Hindlimb muscle (tissue), 1 donor: ENCODE results near the gene FAM114A2. TPM values are rescaled to one million over a fixed set of nuclear protein-coding genes. Genes with fewer than 3 reads are reported as not detected.
"Not testable (repeated sequence)": the region's sequence is repeated elsewhere in the genome, so short reads cannot be mapped to it uniquely, and the experiment has no call there.

ENCODE experiments used
- DNase-seq: peaks from one replicate; pipeline ENCODE4 v3.0.0-alpha.2; 2013
- polyA plus RNA-seq: library from polyadenylated mRNA; unstranded; fragments of 120-200 nt; gene quantifications from one replicate; pipeline ENCODE4 v1.2.1, GENCODE V29; 2013; ENCODE audit not compliant: insufficient read length

The FAM114A2 gene
- polyA plus RNA-seq, 1 donor, result 16.0 TPM

- DNase-seq, result no peak
These were observed 8.6 kb upstream of the FAM114A2 start for GRCh38 chr5:154047324-154047723.

- DNase-seq, result no peak
These were observed 7.8 kb upstream of the FAM114A2 start for GRCh38 chr5:154046486-154046885.

GRCh38 chr5:154044581-154044980 is 5.9 kb upstream of the FAM114A2 start:
- DNase-seq, result no peak

- no peak for DNase-seq
These were observed 5.4 kb upstream of the FAM114A2 start for GRCh38 chr5:154044099-154044498.

- DNase-seq, result no peak
These were observed 4.1 kb upstream of the FAM114A2 start for GRCh38 chr5:154042766-154043165.

GRCh38 chr5:154039458-154039829 is 734 bp upstream of the FAM114A2 start:
- DNase-seq, result no peak

- DNase-seq, result peak; percentile 39
These were observed 426 bp downstream of the FAM114A2 start for GRCh38 chr5:154038261-154038706.

GRCh38 chr5:154034944-154035343 is 3.8 kb downstream of the FAM114A2 start:
- no peak for DNase-seq

GRCh38 chr5:154031937-154032489 is 6.7 kb downstream of the FAM114A2 start:
- no peak for DNase-seq

- DNase-seq, result no peak
These were observed 12.8 kb downstream of the FAM114A2 start for GRCh38 chr5:154025951-154026350.

- DNase-seq, result not testable (repeated sequence)
These were observed 19.8 kb downstream of the FAM114A2 start for GRCh38 chr5:154018919-154019318.

GRCh38 chr5:154015071-154015693 is 23.5 kb downstream of the FAM114A2 start:
- no peak for DNase-seq

GRCh38 chr5:154010660-154011059 is 28.1 kb downstream of the FAM114A2 start:
- no peak for DNase-seq

- no peak for DNase-seq
These were observed 33.1 kb downstream of the FAM114A2 start for GRCh38 chr5:154005648-154006047.

- DNase-seq, result no peak
These were observed 36.1 kb downstream of the FAM114A2 start for GRCh38 chr5:154002511-154003020.

- DNase-seq, result peak; percentile 45
These were observed 36.6 kb downstream of the FAM114A2 start for GRCh38 chr5:154002093-154002492.

- DNase-seq, result no peak
These were observed 38.0 kb downstream of the FAM114A2 start for GRCh38 chr5:154000703-154001102.

GRCh38 chr5:153999995-154000394 is 38.7 kb downstream of the FAM114A2 start:
- no peak for DNase-seq

GRCh38 chr5:153998768-153999167 is 39.9 kb downstream of the FAM114A2 start:
- DNase-seq, result no peak

- no peak for DNase-seq
These were observed 40.7 kb downstream of the FAM114A2 start for GRCh38 chr5:153998010-153998409.

GRCh38 chr5:153991168-153991567 is 47.5 kb downstream of the FAM114A2 start:
- no peak for DNase-seq

GRCh38 chr5:153988510-153988909 is 50.2 kb downstream of the FAM114A2 start:
- no peak for DNase-seq

- no peak for DNase-seq
These were observed 51.4 kb downstream of the FAM114A2 start for GRCh38 chr5:153987301-153987700.

GRCh38 chr5:153985498-153985897 is 53.2 kb downstream of the FAM114A2 start:
- DNase-seq, result no peak
